HepG2 (cell line): ENCODE measurements around the gene CCDC85C. TPM values are rescaled to one million over a fixed set of nuclear protein-coding genes. Genes with fewer than 3 reads are reported as not detected.
A peak's percentile ranks its signal among the peaks of the same experiment; 100 is the strongest.

Experiments used
- ATF2 ChIP-seq: sonication (generic); formaldehyde crosslinking; IDR thresholded peaks from 2 replicates; pipeline ENCODE4 v1.4.0; 2020; ENCODE audit warnings: missing genetic modification reagents
- ATRX ChIP-seq: sonication (generic); formaldehyde crosslinking; IDR thresholded peaks from 2 replicates; pipeline ENCODE4 v1.4.0; 2020; ENCODE audit warnings: missing genetic modification reagents, borderline replicate concordance
- BRCA1 ChIP-seq: sonication (generic); formaldehyde crosslinking; IDR thresholded peaks from 2 replicates; pipeline ENCODE4 v1.4.0; 2020; ENCODE audit warnings: missing genetic modification reagents
- CREM ChIP-seq, 2 experiments: sonication (generic) in 1 of 2; formaldehyde crosslinking in 1 of 2; IDR thresholded peaks; 2 replicates each; pipeline versions ENCODE4 v1.4.0 to v1.6.1; 2016 to 2020; ENCODE audit warnings: antibody characterized with exemption in 1 of 2, mild to moderate bottlenecking in 1 of 2, missing genetic modification reagents in 1 of 2
- FOXC1 ChIP-seq: sonication (generic); formaldehyde crosslinking; IDR thresholded peaks from 2 replicates; pipeline ENCODE4 v1.8.0; 2022; ENCODE audit warnings: mild to moderate bottlenecking, missing genetic modification reagents, borderline replicate concordance
- HIVEP1 ChIP-seq: sonication (generic); formaldehyde crosslinking; IDR thresholded peaks from 2 replicates; pipeline ENCODE4 v1.4.0; 2020; ENCODE audit warnings: mild to moderate bottlenecking, missing genetic modification reagents
- MATR3 ChIP-seq: sonication (generic); formaldehyde crosslinking; IDR thresholded peaks from 2 replicates; pipeline ENCODE4 v1.4.0; 2020; ENCODE audit warnings: missing genetic modification reagents
- MEF2D ChIP-seq: sonication (generic); formaldehyde crosslinking; IDR thresholded peaks from 2 replicates; pipeline ENCODE4 v1.5.1; 2020; ENCODE audit warnings: mild to moderate bottlenecking, missing genetic modification reagents
- NKX3-1 ChIP-seq: sonication (generic); formaldehyde crosslinking; IDR thresholded peaks from 2 replicates; pipeline ENCODE4 v1.5.0; 2020; ENCODE audit warnings: missing genetic modification reagents
- NR2F6 ChIP-seq, 2 experiments: IDR thresholded peaks; 2 replicates each; pipeline ENCODE4 v1.6.1; 2016; ENCODE audit warnings: antibody characterized with exemption in 1 of 2, mild to moderate bottlenecking in 1 of 2
- NR3C1 ChIP-seq: sonication (generic); formaldehyde crosslinking; IDR thresholded peaks from 2 replicates; pipeline ENCODE4 v1.4.0; 2020; ENCODE audit warnings: missing genetic modification reagents
- PAX8 ChIP-seq: sonication (generic); formaldehyde crosslinking; IDR thresholded peaks from 2 replicates; pipeline ENCODE4 v1.8.0; 2022; ENCODE audit warnings: mild to moderate bottlenecking, missing genetic modification reagents, borderline replicate concordance
- PLRG1 ChIP-seq: fragments of 450-650 bp; conservative IDR thresholded peaks from 2 replicates; pipeline ENCODE4 v1.6.1; 2016
- SRF ChIP-seq: IDR thresholded peaks from 2 replicates; pipeline ENCODE4 v1.6.1; 2011; ENCODE audit warnings: mild to moderate bottlenecking, low read depth, low read length, moderate library complexity
- STAG1 ChIP-seq: sonication (generic); formaldehyde crosslinking; IDR thresholded peaks from 2 replicates; pipeline ENCODE4 v1.4.0; 2020; ENCODE audit warnings: missing genetic modification reagents
- THRA ChIP-seq: sonication (generic); formaldehyde crosslinking; IDR thresholded peaks from 2 replicates; pipeline ENCODE4 v1.4.0; 2020; ENCODE audit warnings: missing genetic modification reagents, borderline replicate concordance
- TOPORS ChIP-seq: sonication (generic); formaldehyde crosslinking; IDR thresholded peaks from 2 replicates; pipeline ENCODE4 v1.8.0; 2023; ENCODE audit warnings: mild to moderate bottlenecking, missing genetic modification reagents
- ZBTB10 ChIP-seq: sonication (generic); formaldehyde crosslinking; IDR thresholded peaks from 2 replicates; pipeline ENCODE4 v1.4.0; 2020; ENCODE audit warnings: missing genetic modification reagents, borderline replicate concordance
- ZBTB38 ChIP-seq: sonication (generic); formaldehyde crosslinking; IDR thresholded peaks from 2 replicates; pipeline ENCODE4 v1.5.1; 2020; ENCODE audit warnings: mild to moderate bottlenecking, missing genetic modification reagents
- ZBTB7B ChIP-seq: sonication (generic); formaldehyde crosslinking; IDR thresholded peaks from 2 replicates; pipeline ENCODE4 v1.4.0; 2020; ENCODE audit warnings: missing genetic modification reagents
- ZNF124 ChIP-seq: sonication (generic); formaldehyde crosslinking; IDR thresholded peaks from 2 replicates; pipeline ENCODE4 v1.4.0; 2020; ENCODE audit warnings: missing genetic modification reagents
- ZNF367 ChIP-seq: sonication (generic); formaldehyde crosslinking; IDR thresholded peaks from 2 replicates; pipeline ENCODE4 v1.4.0; 2020; ENCODE audit warnings: missing genetic modification reagents, borderline replicate concordance
- ZNF441 ChIP-seq: sonication (generic); formaldehyde crosslinking; IDR thresholded peaks from 2 replicates; pipeline ENCODE4 v1.7.0; 2021; ENCODE audit warnings: missing genetic modification reagents, borderline replicate concordance
- ZNF549 ChIP-seq: sonication (generic); formaldehyde crosslinking; IDR thresholded peaks from 2 replicates; pipeline ENCODE4 v1.5.0; 2020; ENCODE audit warnings: missing genetic modification reagents
- polyA plus RNA-seq, 8 experiments: library from polyadenylated mRNA; depleted of rRNA in 3 of 8; stranded (reverse) in 7 of 8; unstranded in 1 of 8; fragments of >200 nt; fragmentation: Illumina TruSeq in 4 of 8; extraction: Trizol in 4 of 8; gene quantifications; 2 replicates each; pipeline versions ENCODE4 v1.2.1 to v1.2.3, GENCODE V29; 2011 to 2016; ENCODE audit warnings: low read depth in 4 of 8, missing spikeins in 1 of 8, mixed read lengths in 1 of 8; ENCODE audit not compliant: insufficient read depth in 1 of 8
- total RNA-seq, 5 experiments: library from RNA; depleted of rRNA; stranded (reverse); fragments of >200 nt; fragmentation: Illumina TruSeq; extraction: Trizol; gene quantifications; 2 replicates each; pipeline ENCODE4 v1.2.3, GENCODE V29; 2016; ENCODE audit warnings: low read depth in 1 of 5
- TF ChIP-seq, protein P1 (sequence below): sonication (generic); formaldehyde crosslinking; conservative IDR thresholded peaks from 2 replicates; pipeline ENCODE4 v1.4.0; 2020; ENCODE audit warnings: missing genetic modification reagents

The CCDC85C gene
- total and polyA plus RNA-seq, 2 of the 13 experiments (the other 11 are each of a cell fraction or from before 2014, with no cell fraction given): 18.8 to 43.8 TPM

DNA sequence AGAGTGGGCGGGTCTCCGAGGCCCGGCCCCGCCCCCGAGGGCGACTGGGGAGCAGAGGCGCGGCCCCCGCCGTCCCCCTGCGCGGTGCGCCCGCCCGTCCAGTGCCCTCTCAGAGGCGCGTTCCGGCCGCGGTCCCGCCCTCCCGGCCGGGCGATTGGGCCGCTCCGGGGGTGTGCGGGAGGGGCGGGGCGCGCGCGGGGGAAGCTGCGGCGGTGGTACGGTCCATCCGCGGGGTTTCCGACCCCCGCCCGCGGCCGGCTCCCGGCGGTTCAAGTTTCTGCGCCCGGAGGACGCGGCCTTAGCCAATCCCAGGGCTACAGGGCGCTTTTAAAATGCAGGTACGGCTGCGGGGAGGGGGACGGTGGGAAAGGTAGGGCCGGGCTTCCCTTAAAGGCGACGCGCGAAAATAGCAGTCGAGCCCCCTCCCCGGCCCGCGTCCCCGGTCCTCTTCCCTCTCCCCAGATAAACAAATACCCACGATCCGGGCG is 315 bp upstream of the CCDC85C start (continued):
- TF ChIP-seq ZBTB38 (CRISPR knock-in tag) (no peak), SRF (no peak), NR3C1 (CRISPR knock-in tag) (no peak), ZNF124 (CRISPR knock-in tag) (no peak), ZNF549 (CRISPR knock-in tag) (no peak), NKX3-1 (CRISPR knock-in tag) (no peak), FOXC1 (CRISPR knock-in tag) (peak; percentile 39; the same call in 1 of the 2 replicates), MEF2D (no peak), ZNF441 (CRISPR knock-in tag) (no peak), THRA (CRISPR knock-in tag) (no peak), PAX8 (CRISPR knock-in tag) (no peak; the same call in 1 of the 2 replicates), BRCA1 (CRISPR knock-in tag) (no peak), ZBTB10 (no peak), ZNF367 (CRISPR knock-in tag) (no peak), PLRG1 (no peak), STAG1 (CRISPR knock-in tag) (no peak), ATRX (CRISPR knock-in tag) (no peak), MATR3 (CRISPR knock-in tag) (no peak), TOPORS (CRISPR knock-in tag) (peak; percentile 97), ATF2 (CRISPR knock-in tag) (peak; percentile 44; the same call in 1 of the 2 replicates), CREM (IDR thresholded peaks at IDR 0.05) (no peak), CREM (CRISPR knock-in tag; IDR thresholded peaks at IDR 0.05) (no peak), ZBTB7B (CRISPR knock-in tag) (no peak), NR2F6 (IDR thresholded peaks at IDR 0.05) (no peak), NR2F6 (CRISPR knock-in tag; IDR thresholded peaks at IDR 0.05) (no peak), HIVEP1 (CRISPR knock-in tag) (no peak)
- TF ChIP-seq, protein P1, sequence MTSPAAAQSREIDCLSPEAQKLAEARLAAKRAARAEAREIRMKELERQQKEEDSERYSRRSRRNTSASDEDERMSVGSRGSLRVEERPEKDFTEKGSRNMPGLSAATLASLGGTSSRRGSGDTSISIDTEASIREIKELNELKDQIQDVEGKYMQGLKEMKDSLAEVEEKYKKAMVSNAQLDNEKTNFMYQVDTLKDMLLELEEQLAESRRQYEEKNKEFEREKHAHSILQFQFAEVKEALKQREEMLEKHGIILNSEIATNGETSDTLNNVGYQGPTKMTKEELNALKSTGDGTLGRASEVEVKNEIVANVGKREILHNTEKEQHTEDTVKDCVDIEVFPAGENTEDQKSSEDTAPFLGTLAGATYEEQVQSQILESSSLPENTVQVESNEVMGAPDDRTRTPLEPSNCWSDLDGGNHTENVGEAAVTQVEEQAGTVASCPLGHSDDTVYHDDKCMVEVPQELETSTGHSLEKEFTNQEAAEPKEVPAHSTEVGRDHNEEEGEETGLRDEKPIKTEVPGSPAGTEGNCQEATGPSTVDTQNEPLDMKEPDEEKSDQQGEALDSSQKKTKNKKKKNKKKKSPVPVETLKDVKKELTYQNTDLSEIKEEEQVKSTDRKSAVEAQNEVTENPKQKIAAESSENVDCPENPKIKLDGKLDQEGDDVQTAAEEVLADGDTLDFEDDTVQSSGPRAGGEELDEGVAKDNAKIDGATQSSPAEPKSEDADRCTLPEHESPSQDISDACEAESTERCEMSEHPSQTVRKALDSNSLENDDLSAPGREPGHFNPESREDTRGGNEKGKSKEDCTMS: no peak
